ENCODE results near the gene ZNF599. TPM values are rescaled to one million over a fixed set of nuclear protein-coding genes. Genes with fewer than 3 reads are reported as not detected.

Gene ZNF599
- total and polyA plus RNA-seq, 9 donors: 6.0 to 10.4 (median 9.2) TPM

- intact Hi-C loops (cut with DNase I): loop anchor here in 1 of 4 donors (10.0 kb wide), 1 partner anchor 931 kb away; no protein-coding TSS in a partner anchor
- no peak for DNase-seq
- Histone ChIP-seq H3K4me3 (no peak overlapping the region), H3K36me3 (no peaks in the 10 kb centered on the region), H3K4me1 (ENCODE audit: insufficient read depth) (no peaks in the 10 kb centered on the region), H3K27ac (no peak overlapping the region), H3K9me3 (peaks cover 0 to 4% of the 10 kb centered on the region in 2 donors), H3K27me3 (no peaks in the 10 kb centered on the region)
- TF ChIP-seq POLR2A (IDR thresholded peaks at IDR 0.05) (no peak), CTCF (IDR thresholded peaks at IDR 0.05) (no peak), EP300 (IDR thresholded peaks at IDR 0.05) (no peak)
These were observed 57.7 kb downstream of the ZNF599 start for GRCh38 chr19:34715357-34715756.

GRCh38 chr19:34713262-34713637, 59.8 kb downstream of the ZNF599 start:
- no peak for DNase-seq
- Histone ChIP-seq H3K4me3 (no peak overlapping the region), H3K9me3 (peaks cover 0 to 4% of the 10 kb centered on the region in 2 donors), H3K27me3 (no peaks in the 10 kb centered on the region), H3K27ac (no peak overlapping the region), H3K4me1 (ENCODE audit: insufficient read depth) (no peaks in the 10 kb centered on the region), H3K36me3 (no peaks in the 10 kb centered on the region)
- no peak for TF ChIP-seq EP300 (IDR thresholded peaks at IDR 0.05)
- no peak for TF ChIP-seq POLR2A (IDR thresholded peaks at IDR 0.05)
- TF ChIP-seq CTCF (IDR thresholded peaks at IDR 0.05): no peak
- WGBS, 3 donors: 82 to 91% (median 86%) methylated on average over 2 of the region's 2 CpGs
- intact Hi-C loops (cut with DNase I): loop anchor here in 2 of 4 donors (5.0 to 10.0 kb wide), 2 partner anchors 76 to 928 kb away; no protein-coding TSS in a partner anchor

GRCh38 chr19:34712395-34713261, 60.4 kb downstream of the ZNF599 start:
- no peaks in the 10 kb centered on the region for H3K36me3 ChIP-seq
- 35 to 37% (median 35%) methylated on average over 11 of the region's 11 CpGs for WGBS, 3 donors
- TF ChIP-seq EP300 (IDR thresholded peaks at IDR 0.05) (no peak), POLR2A (IDR thresholded peaks at IDR 0.05) (no peak), CTCF (IDR thresholded peaks at IDR 0.05) (peak; percentile 41 to 69 (median 57))
- DNase-seq: peak in 2 of 5 donors; percentile 23 to 42
- no peak overlapping the region for H3K4me3 ChIP-seq
- no peaks in the 10 kb centered on the region for H3K4me1 ChIP-seq (ENCODE audit: insufficient read depth)
- no peaks in the 10 kb centered on the region for H3K27me3 ChIP-seq
- intact Hi-C loops (cut with DNase I): loop anchor here in 2 of 4 donors (5.0 to 10.0 kb wide), 2 partner anchors 75 to 928 kb away; no protein-coding TSS in a partner anchor
- H3K9me3 ChIP-seq: peaks cover under 1 to 4% of the 10 kb centered on the region in 2 donors
- H3K27ac ChIP-seq: no peak overlapping the region

GRCh38 chr19:34711890-34712289, 61.1 kb downstream of the ZNF599 start:
- intact Hi-C loops (cut with DNase I): loop anchor here in 2 of 4 donors (5.0 to 10.0 kb wide), 2 partner anchors 75 to 927 kb away; no protein-coding TSS in a partner anchor
- H3K9me3 ChIP-seq: peaks cover 4% of the 10 kb centered on the region in 2 donors
- 71 to 79% (median 77%) methylated on average over 6 of the region's 6 CpGs for WGBS, 3 donors
- DNase-seq: no peak
- TF ChIP-seq EP300 (IDR thresholded peaks at IDR 0.05) (no peak), POLR2A (IDR thresholded peaks at IDR 0.05) (no peak), CTCF (IDR thresholded peaks at IDR 0.05) (no peak)
- no peak overlapping the region for H3K4me3 ChIP-seq
- H3K27me3 ChIP-seq: no peaks in the 10 kb centered on the region
- no peak overlapping the region for H3K27ac ChIP-seq
- H3K36me3 ChIP-seq: no peaks in the 10 kb centered on the region
- no peaks in the 10 kb centered on the region for H3K4me1 ChIP-seq (ENCODE audit: insufficient read depth)

Other genes with a start within 250 kb of the ZNF599 start
- 1 to 10 TPM in 1 of 7 donors, under 1 TPM in 6; 0.12 to 1.6 (median 0.50) TPM for gene SCGB2B2, start 96.1 kb downstream of the ZNF599 start, total RNA-seq
- gene SCGB2B2, start 96.1 kb downstream of the ZNF599 start, polyA plus RNA-seq: under 1 TPM; 0.11 to 0.12 TPM
- 10 to 100 TPM; 26.1 to 40.6 (median 37.6) TPM for gene ZNF302, start 95.5 kb downstream of the ZNF599 start, total RNA-seq
- 10 to 100 TPM; 23.3 to 31.0 TPM for gene ZNF302, start 95.5 kb downstream of the ZNF599 start, polyA plus RNA-seq
- 10 to 100 TPM; 20.1 to 39.2 (median 24.2) TPM for gene ZNF181, start 39.0 kb downstream of the ZNF599 start, total RNA-seq
- 10 to 100 TPM; 15.0 to 23.3 TPM for gene ZNF181, start 39.0 kb downstream of the ZNF599 start, polyA plus RNA-seq
- 1 to 10 TPM; 1.9 to 5.5 (median 2.9) TPM for gene ZNF30, start 153.7 kb upstream of the ZNF599 start, total RNA-seq
- 1 to 10 TPM; 1.5 to 3.7 TPM for gene ZNF30, start 153.7 kb upstream of the ZNF599 start, polyA plus RNA-seq
- 1 to 10 TPM; 2.6 to 5.4 (median 4.5) TPM for gene ZNF792, start 191.0 kb upstream of the ZNF599 start, total RNA-seq
- gene ZNF792, start 191.0 kb upstream of the ZNF599 start, polyA plus RNA-seq: 1 to 10 TPM; 2.9 to 5.1 TPM
- gene GRAMD1A, start 227.1 kb upstream of the ZNF599 start, total RNA-seq: 10 to 100 TPM; 58.3 to 93.7 (median 72.7) TPM
- gene GRAMD1A, start 227.1 kb upstream of the ZNF599 start, polyA plus RNA-seq: 10 to 100 TPM; 44.5 to 71.6 TPM

Measured in ovary (tissue), 9 donors.